ENCODE measurements around the gene LMF1. TPM values are rescaled to one million over a fixed set of nuclear protein-coding genes. Genes with fewer than 3 reads are reported as not detected.

The LMF1 gene
- total RNA-seq, 4 donors from 2014 or later, result 14.9 to 33.7 (median 27.1) TPM

DNA sequence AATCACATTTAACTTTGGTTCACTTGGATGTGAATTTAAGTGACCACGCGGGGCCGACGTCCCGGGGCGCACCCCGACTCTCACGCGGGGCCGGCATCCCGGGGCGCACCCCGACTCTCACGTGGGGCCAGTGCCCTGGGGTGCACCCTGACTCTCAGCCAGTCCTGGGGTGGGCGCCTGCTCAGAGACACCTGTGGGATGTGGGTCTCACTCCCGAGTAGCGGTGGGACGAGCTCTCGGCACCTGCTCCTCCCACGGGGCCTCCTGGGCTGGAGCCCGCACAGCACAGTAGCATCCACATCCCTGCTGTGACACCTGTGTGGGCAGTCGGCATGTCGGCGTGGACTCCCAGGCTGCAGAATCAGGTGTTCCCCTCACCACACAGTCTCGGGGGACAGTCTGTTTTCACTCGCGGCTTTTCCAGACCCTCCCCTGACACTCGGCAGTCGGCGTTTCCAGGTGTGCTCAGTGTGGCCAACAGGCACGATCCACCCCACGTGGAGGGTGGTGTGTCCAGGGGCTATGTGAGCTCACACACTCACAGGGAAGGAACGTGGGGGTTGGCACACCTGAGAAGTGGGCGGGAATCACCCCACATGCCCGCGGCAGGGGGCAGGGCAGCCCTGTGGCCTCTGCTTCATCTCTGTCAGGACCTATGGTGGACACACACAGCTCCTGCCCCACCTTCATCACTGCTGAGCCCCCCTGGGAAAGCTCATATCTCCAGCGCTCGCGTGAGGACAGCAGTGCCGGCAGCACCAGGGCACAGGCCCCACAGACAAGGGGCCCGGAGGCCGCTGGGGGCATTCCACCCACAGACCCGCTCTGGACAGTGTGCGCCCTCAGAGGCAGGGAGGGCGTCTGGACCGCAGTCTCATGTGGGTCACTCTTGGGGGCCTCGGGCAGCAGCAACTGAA lies 51.8 kb downstream of the LMF1 start:
- DNase-seq (ENCODE audit: low spot score) (no peak), ATAC-seq (ENCODE audit: low FRiP score) (no peak)
- no peak for TF ChIP-seq CTCF (IDR thresholded peaks at IDR 0.05)

DNA sequence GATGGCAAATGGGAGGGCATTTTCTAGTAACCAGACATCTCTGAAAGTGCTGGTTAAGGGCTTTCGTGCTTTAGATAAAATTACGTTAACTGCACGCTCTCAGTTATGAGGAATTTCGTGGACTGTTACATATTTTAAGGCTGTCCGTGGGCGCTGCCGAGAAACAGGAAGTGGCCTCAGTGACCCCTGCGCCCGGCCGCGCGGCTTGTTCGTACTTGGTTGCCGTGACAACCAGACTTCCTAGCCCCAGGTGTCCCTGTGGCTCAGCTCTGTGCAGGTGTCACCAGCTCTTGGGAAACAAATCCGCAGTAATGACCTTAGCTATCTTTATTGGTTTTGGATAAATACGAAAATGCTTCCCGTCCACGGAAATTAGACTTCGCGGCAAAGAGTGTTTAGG lies 52.7 kb downstream of the LMF1 start:
- ATAC-seq (ENCODE audit: low FRiP score) (no peak), DNase-seq (ENCODE audit: low spot score) (no peak)
- TF ChIP-seq CTCF (IDR thresholded peaks at IDR 0.05), result no peak

DNA sequence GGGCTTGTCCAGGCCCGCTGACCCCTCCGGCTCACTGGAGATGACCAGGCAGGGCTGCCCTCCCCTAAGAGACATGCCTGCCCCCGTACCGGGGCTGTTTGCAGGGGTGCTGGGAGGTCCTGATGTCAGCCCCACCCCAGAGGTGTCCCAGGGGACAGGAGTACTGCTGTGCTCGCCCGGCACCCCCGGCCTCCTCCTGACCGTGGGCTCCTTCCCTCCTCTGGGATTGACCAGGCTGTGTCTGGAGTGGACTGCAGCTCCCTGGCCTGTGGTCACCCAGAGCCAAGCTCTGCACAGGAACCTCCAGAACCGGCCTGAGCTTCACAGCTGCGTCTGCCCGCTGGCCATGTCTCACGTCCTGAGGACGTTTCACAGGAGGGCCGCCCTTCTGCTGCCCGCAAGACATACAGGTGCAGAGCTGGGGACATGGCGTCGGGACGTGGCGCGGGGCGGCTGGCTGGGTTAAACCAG lies 53.2 kb downstream of the LMF1 start:
- ATAC-seq (ENCODE audit: low FRiP score), result no peak
- no peak for TF ChIP-seq CTCF (IDR thresholded peaks at IDR 0.05)
- DNase-seq (ENCODE audit: low spot score), result no peak

DNA sequence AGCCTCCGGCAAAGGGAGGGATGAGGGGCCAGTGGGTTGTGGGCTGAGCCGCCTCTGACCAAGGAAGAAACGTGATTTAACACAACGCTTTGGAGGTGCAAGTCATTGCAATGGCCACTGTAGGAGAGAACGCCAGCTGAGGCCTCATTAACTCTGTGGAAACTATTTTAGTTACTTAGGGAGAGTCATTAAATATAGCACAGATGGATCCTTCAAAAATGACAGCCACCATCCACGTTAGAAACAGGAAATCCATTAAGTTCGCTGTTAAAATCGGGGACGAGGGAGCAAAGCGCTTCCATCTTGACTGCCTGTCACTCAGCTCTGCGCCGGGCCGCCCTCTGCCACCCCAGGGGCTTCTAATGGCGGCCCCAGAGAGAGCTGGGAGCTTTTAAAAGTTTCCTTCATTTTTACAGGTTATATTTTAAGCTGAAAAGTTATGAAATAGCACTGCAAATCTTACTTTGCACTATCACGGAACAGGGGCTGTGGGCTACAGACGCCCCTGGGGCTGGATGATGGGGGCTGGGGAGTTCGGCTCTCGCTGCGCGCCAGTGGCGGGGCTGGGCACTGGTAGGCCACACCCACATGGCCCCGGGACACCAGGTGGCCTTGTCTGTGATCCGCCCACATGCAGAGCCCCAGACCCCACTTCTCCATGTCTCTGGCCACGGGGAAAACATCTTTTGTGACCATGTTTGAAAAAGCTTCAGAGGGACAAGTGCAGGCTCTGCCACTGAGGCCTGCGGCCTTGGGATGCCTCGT lies 54.6 kb downstream of the LMF1 start:
- ATAC-seq (ENCODE audit: low FRiP score) (no peak), DNase-seq (ENCODE audit: low spot score) (no peak)
- no peak for TF ChIP-seq CTCF (IDR thresholded peaks at IDR 0.05)

DNA sequence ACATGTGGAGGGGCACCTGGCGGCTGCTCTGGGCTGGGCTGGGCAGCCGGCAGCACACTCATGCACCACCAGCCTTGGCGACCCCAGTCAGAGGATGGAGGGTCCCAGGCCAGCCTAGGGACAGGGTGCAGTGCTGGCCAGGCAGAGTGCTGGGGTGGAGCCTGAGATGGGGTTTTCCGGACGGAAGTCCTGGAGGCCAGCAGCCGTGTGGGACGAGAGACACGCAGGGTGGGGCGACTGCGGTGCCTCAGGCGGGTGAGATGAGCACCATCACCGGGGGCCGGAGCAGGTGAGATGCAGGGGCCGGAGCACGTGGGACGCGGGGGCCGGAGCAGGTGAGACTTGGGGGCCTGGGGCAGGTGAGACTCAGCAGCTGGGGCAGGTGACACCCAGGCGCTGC lies 55.2 kb downstream of the LMF1 start:
- ATAC-seq (ENCODE audit: low FRiP score) (no peak), DNase-seq (ENCODE audit: low spot score) (no peak)
- no peak for TF ChIP-seq CTCF (IDR thresholded peaks at IDR 0.05)

DNA sequence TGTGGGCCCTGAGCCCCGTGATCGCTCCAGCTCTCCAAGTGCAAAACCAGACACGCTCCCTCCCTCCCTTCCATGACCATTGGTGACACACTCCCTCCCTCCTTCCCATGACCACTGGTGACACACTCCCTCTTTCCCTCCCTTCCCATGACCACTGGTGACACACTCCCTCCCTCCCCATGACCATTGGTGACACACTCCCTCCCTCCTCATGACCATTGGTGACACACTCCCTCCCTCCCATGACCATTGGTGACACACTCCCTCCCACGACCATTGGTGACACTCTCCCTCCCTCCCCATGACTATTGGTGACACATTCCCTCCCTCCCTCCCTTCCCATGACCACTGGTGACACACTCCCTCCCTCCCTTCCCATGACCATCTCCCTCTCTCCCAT lies 56.3 kb downstream of the LMF1 start:
- DNase-seq (ENCODE audit: low spot score) (no peak), ATAC-seq (ENCODE audit: low FRiP score) (peak; percentile 32)
- TF ChIP-seq CTCF (IDR thresholded peaks at IDR 0.05), result no peak
